Measurements from ENCODE around the gene FAR2.

- TF ChIP-seq CTCF (conservative IDR thresholded peaks at IDR 0.05 in 1 of 2, IDR thresholded peaks at IDR 0.05 in 1 of 2; ENCODE audit: extremely low read depth in 1 of 2, insufficient read depth in 1 of 2, low read depth in 1 of 2, low read length in 2 of 2) (no peak), EZH2 (IDR thresholded peaks at IDR 0.05; ENCODE audit: borderline replicate concordance, low read length) (no peak)
Measured at GRCh38 chr12:29374012-29374411, 224.9 kb downstream of the FAR2 start.
